Myocyte (in vitro differentiated cells): ENCODE results near the gene PCMT1. TPM values are rescaled to one million over a fixed set of nuclear protein-coding genes. Genes with fewer than 3 reads are reported as not detected.
"Not testable (repeated sequence)": the region's sequence is repeated elsewhere in the genome, so short reads cannot be mapped to it uniquely, and the experiment has no call there.

Experiments used
- DNase-seq: peaks from one replicate; pipeline ENCODE4 v3.0.0-alpha.2; 2012; ENCODE audit warnings: low read depth
- total RNA-seq: library from RNA; depleted of rRNA; stranded (reverse); fragments of >200 nt; gene quantifications from 2 replicates; pipeline ENCODE4 v1.2.3, GENCODE V29; 2014

Gene PCMT1
- total RNA-seq, 1 donor from 2014 or later: 213 TPM

- DNase-seq: no peak
Observed at GRCh38 chr6:149813351-149813750, 63.8 kb downstream of the PCMT1 start.

- no peak for DNase-seq
Observed at GRCh38 chr6:149815788-149816187, 66.2 kb downstream of the PCMT1 start.

GRCh38 chr6:149820506-149820905 lies 71.0 kb downstream of the PCMT1 start:
- no peak for DNase-seq

DNA sequence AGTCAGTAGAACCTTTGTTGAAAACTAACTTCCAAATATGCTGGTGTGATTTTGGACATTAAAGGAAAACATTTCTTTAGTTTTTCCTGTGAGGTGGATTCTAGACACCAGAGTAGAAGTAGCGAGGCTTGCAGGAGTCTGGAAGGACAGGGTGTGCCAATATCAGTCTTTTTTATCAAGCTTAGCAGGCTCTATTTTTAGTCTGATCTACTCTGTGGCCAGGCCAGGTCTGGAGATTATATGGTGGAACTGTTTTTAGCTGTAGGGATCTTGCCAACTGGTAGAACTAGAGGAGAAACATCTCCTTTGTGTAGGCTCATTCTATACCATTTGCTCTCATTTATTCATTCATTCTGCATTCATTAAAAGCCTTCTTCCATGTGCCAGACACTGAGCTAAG lies 72.0 kb downstream of the PCMT1 start:
- peak; percentile 50 for DNase-seq

DNA sequence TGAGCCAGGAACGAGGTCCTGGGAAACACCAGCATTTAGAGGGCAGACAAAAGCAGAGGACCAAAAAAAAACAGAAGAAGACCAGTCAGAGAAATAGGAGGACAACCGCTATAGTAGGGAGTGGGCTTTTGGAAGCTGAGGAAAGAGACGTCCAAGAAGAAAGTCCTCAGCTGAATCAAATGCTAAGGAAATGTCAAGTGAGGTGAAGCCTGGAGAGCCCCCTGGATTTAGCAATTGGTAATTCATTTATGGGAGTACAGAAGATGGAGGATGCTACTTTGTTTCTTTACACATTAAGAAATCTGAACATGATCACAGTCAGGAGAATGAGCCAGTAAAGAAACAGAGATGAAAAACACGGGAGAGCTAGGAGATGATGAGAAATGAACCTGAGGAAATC lies 73.5 kb downstream of the PCMT1 start:
- DNase-seq: no peak

DNA sequence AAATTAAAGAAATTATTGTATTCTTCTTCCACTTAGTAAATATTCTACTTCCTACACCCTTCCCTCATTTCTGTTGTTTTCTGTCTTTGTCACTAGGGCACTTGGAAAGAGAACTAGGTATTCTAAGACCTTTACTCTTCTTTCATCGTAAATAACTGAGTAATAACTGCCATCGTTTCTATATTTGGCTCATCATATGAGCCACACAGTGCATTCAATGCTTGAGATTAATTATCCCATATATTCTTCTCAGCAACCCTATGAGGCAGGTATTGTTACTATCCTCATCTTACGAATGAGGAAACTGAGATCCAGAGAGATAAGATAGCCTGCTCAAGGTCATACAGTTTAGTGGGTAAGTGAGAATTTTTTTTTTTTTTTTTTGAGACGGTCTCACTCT lies 75.8 kb downstream of the PCMT1 start:
- no peak for DNase-seq

DNA sequence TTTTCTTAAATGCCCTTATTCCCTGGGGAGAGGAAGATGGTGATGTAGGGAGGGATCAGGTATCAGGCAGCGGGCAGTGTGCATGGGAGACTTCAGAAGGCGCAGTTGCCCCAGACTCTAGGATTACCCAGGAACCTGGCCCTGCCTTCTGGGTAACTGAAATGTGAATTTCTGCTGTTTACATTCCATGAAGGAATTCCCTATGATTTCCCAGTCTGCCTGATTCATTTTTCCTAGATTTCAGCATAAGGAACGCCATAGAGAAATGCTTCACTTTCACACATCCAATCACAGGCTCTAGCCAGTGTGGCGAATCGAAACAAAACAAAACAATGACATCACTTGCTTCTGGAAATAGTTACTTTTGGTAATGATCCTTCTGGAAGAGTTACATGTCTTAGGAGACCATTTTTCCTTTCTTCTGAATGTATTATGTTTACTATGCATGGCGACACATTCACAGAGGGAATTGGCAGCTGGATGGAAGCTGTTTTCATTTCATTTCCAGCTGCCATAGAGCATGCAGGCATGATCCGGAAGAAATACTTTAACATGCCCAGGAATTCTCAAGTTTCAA lies 81.3 kb downstream of the PCMT1 start:
- DNase-seq: peak; percentile 53

GRCh38 chr6:149831308-149831820 lies 81.8 kb downstream of the PCMT1 start:
- no peak for DNase-seq

GRCh38 chr6:149833651-149834050 lies 84.1 kb downstream of the PCMT1 start:
- no peak for DNase-seq

DNA sequence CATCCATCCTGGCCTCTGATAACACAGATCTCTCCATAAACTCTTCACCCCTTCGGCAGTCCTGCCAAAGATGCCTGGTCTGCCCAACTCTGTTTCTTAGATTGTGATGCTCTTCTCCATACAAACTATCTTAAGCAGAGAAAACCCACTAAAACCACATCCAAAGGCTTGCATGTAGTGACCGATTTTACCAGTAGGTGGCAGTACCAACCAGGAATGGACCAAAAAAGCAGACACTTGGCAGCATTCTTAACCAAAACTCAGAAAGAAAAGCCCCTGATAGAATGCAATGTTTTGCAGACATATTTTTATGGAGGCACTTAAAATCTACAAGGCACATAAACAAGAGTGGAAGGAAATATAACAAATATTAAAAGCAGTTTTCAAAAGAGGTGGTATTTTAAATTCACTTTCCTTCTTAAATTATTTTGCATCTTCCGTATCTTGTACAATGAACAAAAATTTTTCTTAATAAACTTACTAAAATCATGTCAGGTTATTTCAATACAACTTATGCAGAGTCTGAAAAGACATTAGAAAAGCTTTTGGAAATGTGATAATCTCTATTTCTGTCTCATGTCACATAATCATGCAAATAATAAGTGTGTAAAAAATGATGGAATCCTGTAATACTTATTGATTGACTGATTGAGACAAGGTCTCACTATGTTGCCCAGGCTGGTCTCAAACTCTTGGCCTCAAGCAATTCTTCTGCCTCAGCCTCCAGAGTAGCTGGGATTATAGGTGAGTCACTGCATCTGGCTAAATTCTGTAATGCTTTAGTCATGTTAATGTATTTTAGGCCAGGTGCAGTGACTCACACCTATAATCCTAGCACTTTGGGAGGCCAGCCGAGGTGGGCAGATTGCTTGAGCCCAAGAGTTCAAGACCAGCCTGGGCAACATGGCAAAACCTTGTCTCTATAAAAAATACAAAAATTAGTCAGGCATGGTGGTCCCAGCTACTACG lies 85.3 kb downstream of the PCMT1 start:
- DNase-seq: peak; percentile 84

GRCh38 chr6:149840345-149841075 lies 91.0 kb downstream of the PCMT1 start:
- DNase-seq: peak; percentile 64

- no peak for DNase-seq
Observed at GRCh38 chr6:149842331-149842730, 92.8 kb downstream of the PCMT1 start.

DNA sequence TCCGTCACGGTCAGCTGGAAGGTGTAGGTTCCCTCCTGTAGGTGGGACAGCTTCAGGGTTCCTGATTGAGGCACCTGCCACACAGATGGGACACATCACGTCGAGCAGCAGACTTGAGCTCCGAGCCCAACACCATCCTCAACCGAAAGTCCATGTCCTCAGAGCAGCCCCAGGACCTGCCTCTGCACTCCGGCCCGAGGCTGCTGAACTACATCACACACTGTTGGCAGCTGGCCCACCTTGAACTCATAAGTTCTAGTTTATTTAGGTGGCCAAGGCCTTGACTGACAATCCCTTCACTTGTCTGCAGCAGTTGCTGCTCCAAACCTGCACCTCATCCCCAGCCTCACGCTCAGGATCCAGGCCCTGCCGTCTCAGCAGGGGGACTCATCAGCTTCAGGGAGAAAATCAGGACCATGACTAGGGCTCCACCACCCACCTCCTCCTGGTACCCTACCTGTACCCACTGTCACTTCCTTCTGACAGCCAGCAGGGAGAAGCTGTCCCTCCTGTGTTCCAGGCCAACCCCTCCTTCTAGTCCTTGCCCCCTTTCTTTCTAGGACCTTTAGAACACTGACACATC lies 93.6 kb downstream of the PCMT1 start:
- no peak for DNase-seq

DNA sequence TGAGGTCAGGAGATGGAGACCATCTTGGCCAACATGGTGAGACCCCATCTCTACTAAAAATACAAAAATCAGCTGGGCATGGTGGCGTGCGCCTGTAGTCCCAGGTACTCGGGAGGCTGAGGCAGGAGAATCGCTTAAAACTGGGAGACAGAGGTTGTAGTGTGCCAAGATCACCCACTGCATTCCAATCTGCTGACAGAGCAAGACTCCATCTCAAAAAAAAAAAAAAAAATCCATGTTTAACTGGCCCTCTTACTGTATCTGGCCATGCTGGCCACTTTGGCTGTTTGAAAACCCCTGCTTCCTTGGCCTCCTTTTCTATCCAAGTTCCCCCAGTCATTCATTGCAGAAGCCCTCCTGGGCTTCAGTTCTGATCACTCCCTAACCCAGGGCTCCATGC lies 94.5 kb downstream of the PCMT1 start:
- DNase-seq: not testable (repeated sequence)

GRCh38 chr6:149844480-149844879 lies 94.9 kb downstream of the PCMT1 start:
- DNase-seq: no peak

DNA sequence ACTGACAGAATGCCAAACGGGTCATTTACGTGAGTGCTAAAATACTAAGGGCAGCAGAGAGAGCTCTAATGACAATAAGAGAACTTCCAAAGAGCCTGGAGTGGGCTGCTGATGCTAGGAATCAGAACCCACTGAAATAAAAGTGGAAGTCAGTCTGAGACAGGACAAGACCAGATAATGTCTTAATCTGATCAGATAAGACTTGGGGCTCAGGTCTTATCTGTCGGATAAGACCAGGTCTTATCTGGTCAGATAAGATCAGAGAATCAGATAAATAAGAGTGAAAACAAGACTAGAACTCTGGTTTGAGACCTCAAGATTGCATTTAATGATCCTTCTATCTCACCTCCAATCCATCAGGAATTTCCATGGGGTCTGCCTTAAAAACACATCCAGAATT lies 96.0 kb downstream of the PCMT1 start:
- no peak for DNase-seq

- DNase-seq: peak; percentile 91
Observed at GRCh38 chr6:149846321-149846720, 96.8 kb downstream of the PCMT1 start.

- DNase-seq: no peak
Observed at GRCh38 chr6:149847939-149848267, 98.4 kb downstream of the PCMT1 start.

DNA sequence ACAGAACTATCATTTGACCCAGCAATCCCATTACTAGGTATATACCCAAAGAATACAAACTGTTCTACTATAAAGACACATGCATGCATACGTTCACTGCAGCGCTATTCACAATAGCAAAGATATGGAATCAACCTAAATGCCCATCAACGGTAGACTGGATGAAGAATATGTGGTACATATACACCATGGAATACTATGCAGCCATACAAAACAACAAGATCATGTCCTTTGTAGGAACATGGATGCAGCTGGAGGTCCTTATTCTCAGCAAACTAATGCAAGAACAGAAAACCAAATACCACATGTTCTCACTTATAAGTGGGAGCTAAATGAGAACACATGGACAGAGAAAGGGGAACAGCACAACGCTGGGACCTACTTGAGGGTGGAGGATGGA lies 98.8 kb downstream of the PCMT1 start:
- not testable (repeated sequence) for DNase-seq

GRCh38 chr6:149851461-149852110 lies 102.0 kb downstream of the PCMT1 start:
- no peak for DNase-seq

DNA sequence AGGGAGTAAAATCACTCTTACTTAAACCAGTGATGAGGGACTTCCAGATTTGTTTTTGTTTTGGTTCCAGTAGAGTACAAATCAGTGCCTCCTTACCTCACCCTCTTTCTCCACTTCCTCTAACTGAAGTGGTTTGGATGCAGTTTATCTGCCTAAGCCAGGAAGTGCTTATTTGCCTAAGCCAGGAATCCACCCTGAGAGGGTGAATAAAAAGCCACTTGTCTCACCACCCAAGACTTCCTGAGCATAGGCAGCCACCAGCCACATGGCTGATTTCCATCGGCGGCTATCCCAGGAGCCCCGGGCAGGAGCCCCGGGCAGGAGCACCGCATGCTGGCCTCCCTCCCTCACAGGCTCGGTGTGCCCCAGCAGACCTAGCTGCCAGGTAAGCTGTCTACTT lies 102.6 kb downstream of the PCMT1 start:
- peak; percentile 52 for DNase-seq
